Uterus (tissue), 4 donors: ENCODE measurements around the gene EDN3. TPM values are rescaled to one million over a fixed set of nuclear protein-coding genes. Genes with fewer than 3 reads are reported as not detected.
"Not testable (repeated sequence)": the region's sequence is repeated elsewhere in the genome, so short reads cannot be mapped to it uniquely, and the experiment has no call there.

ENCODE experiments used
- DNase-seq, 2 donors: peaks; one replicate each; pipeline ENCODE4 v3.0.0-alpha.2; 2019 to 2020
- H3K27ac ChIP-seq, 2 donors: fragments of 200-600 bp; sonication (generic); 1 replicate in 1 of 2; 2 replicates in 1 of 2; pipeline ENCODE4 v1.5.1; 2016 to 2018
- H3K27me3 ChIP-seq, 2 donors: fragments of 200-600 bp; sonication (generic); one replicate each; pipeline ENCODE4 v1.5.1; 2018 to 2019; ENCODE audit warnings: control low read depth in 1 of 2
- H3K36me3 ChIP-seq, 2 donors: fragments of 200-600 bp; sonication (generic); one replicate each; pipeline ENCODE4 v1.5.1; 2019; ENCODE audit warnings: control low read depth in 1 of 2
- H3K4me1 ChIP-seq, 2 donors: fragments of 200-600 bp; sonication (generic); one replicate each; pipeline ENCODE4 v1.5.1; 2018 to 2019; ENCODE audit warnings: control low read depth in 1 of 2
- H3K4me3 ChIP-seq, 2 donors: fragments of 200-600 bp; sonication (generic); 1 replicate in 1 of 2; 2 replicates in 1 of 2; pipeline ENCODE4 v1.5.1; 2018 to 2019; ENCODE audit warnings: mild to moderate bottlenecking in 1 of 2
- H3K9me3 ChIP-seq, 2 donors: fragments of 200-600 bp; sonication (generic); one replicate each; pipeline ENCODE4 v1.5.1; 2019; ENCODE audit warnings: control low read depth in 1 of 2
- POLR2A ChIP-seq, 2 donors: fragments of 450-650 bp; IDR thresholded peaks; one replicate each; pipeline ENCODE4 v1.6.1; 2016; ENCODE audit warnings: antibody characterized with exemption in 2 of 2, mild to moderate bottlenecking in 1 of 2, moderate library complexity in 1 of 2
- intact Hi-C: fragments of 100-400 bp; cut with DNase I; formaldehyde crosslinking; loops from one replicate; pipeline ENCODE4 v1.15.1; 2023; ENCODE audit warnings: low total_unique reads
- total RNA-seq, 4 donors: library from RNA; depleted of rRNA in 3 of 4; stranded (reverse); fragments of >200 nt in 3 of 4; gene quantifications; one replicate each; pipeline versions ENCODE4 v1.1.0 to v1.2.4, GENCODE V29; 2014 to 2023
- TF ChIP-seq, protein P1 (sequence below), 4 experiments: fragments of 200-600 bp in 2 of 4; fragments of 450-650 bp in 2 of 4; sonication (generic) in 2 of 4; IDR thresholded peaks; one replicate each; pipeline ENCODE4 v1.5.1; 2016 to 2019; ENCODE audit warnings: antibody characterized with exemption in 4 of 4, mild to moderate bottlenecking in 2 of 4, moderate library complexity in 1 of 4
- donor health status: DM: yes; HTN: yes; CAD: no.

EDN3 gene
- total RNA-seq, 4 donors from 2014 or later, result 2.8 to 85.8 TPM; not detected in 2

DNA sequence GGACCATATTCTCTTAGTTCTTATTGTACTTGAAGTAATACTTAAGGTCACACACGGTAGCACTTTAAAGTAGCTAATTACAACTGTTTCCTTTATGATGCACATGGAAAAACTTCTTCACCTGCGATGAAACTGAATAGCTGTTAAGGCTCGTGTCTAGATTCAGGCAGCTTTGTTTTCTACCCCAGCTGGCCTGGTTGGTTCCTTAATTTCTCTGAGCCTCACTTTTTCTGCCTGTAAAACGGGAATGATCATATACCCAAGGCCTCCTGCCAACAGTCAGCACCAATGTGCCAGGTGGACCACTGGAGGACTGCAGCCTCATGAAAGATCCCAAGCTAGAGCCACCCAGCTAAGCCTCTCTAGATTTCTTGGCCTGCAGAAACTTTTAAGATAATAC lies 35.0 kb downstream of the EDN3 start:
- H3K9me3 ChIP-seq, result no peaks in the 10 kb centered on the region
- TF ChIP-seq POLR2A (IDR thresholded peaks at IDR 0.05), result no peak
- TF ChIP-seq, protein P1, sequence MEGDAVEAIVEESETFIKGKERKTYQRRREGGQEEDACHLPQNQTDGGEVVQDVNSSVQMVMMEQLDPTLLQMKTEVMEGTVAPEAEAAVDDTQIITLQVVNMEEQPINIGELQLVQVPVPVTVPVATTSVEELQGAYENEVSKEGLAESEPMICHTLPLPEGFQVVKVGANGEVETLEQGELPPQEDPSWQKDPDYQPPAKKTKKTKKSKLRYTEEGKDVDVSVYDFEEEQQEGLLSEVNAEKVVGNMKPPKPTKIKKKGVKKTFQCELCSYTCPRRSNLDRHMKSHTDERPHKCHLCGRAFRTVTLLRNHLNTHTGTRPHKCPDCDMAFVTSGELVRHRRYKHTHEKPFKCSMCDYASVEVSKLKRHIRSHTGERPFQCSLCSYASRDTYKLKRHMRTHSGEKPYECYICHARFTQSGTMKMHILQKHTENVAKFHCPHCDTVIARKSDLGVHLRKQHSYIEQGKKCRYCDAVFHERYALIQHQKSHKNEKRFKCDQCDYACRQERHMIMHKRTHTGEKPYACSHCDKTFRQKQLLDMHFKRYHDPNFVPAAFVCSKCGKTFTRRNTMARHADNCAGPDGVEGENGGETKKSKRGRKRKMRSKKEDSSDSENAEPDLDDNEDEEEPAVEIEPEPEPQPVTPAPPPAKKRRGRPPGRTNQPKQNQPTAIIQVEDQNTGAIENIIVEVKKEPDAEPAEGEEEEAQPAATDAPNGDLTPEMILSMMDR (IDR thresholded peaks at IDR 0.05), result no peak
- no peaks in the 10 kb centered on the region for H3K36me3 ChIP-seq
- H3K27me3 ChIP-seq, result no peaks in the 10 kb centered on the region
- no peaks in the 10 kb centered on the region for H3K4me1 ChIP-seq
- DNase-seq, result no peak
- H3K4me3 ChIP-seq, result no peak overlapping the region
- no peak overlapping the region for H3K27ac ChIP-seq
- intact Hi-C loops, result no loop called here

DNA sequence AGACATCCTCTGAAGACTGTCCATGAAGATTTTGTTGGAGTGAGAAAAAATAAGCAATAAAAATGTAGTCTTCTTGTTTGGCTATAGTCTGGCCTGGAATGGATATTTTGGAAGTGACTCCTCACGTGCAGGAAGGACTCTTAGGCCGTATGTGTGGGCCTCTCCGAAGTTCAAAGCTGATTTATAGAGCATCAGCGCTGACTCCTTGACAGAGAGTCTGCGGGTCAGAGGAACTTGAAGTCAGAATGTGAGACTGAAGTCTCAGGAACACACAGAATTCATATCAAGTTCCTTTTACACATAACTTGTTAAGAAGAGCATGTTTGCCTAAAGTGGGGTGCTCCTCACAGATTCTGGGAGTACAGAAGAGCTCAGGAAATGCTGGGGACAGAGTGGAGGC lies 36.1 kb downstream of the EDN3 start:
- Histone ChIP-seq H3K36me3 (no peaks in the 10 kb centered on the region), H3K27me3 (no peaks in the 10 kb centered on the region), H3K4me3 (no peak overlapping the region), H3K27ac (no peak overlapping the region), H3K4me1 (no peaks in the 10 kb centered on the region), H3K9me3 (no peaks in the 10 kb centered on the region)
- TF ChIP-seq POLR2A (IDR thresholded peaks at IDR 0.05), result no peak
- TF ChIP-seq, protein P1 (IDR thresholded peaks at IDR 0.05), result no peak
- DNase-seq, result no peak
- intact Hi-C loops, result no loop called here

DNA sequence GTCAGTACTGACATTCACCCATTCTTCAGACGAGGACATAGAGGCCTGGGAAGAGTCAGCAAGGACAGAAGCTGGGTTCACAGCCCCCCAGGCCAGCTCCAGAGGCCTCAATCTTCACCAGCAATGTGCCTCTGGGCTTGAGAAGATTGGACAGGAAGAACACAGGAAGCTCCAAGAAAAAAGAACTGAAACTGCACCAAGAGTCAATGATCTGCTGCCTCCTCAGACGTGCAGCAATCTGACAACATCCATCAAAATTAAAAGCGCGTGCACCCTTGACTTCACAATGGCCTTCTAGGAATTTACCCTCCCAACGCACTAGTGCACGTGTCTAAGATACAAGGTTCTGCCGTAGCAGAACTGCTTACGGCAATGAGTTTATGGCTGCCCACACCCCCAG lies 38.0 kb downstream of the EDN3 start:
- H3K27me3 ChIP-seq, H3K27ac ChIP-seq, intact Hi-C loops, H3K36me3 ChIP-seq, DNase-seq, H3K4me1 ChIP-seq, H3K4me3 ChIP-seq, H3K9me3 ChIP-seq: not testable (repeated sequence)

DNA sequence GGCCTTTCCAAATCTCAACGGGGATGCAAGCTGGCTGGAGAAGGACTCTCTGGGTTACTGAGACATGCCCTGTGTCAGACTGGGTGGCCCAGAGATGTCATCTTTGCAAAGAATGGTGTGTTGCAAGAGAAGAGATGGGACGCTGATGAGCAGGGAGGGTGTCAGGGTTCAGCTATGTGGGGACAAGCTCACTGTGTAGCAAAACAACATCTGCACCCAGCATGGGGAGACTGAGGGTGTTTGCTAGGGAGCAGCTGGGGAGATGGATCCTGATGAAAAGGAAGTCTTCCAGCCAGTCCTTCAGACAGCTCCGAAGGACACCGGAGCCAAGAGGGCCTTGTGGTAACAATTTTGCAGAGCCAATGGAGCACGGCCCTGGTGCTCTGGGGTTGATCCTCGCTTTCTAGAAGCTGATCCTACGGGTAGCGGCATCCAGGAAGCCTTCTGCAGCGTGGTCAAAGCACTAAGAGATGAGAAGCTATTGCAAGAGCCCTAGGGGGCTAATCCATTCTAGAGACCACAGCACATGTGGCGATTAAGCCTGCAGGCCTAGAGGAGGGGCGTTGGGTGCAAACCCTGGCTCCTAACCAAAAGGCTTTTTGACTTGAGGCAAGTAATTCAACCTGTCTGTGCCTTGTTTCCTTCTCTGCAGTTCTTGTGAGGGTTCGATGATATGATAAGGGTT lies 39.9 kb downstream of the EDN3 start:
- DNase-seq, result no peak
- H3K9me3 ChIP-seq, result no peaks in the 10 kb centered on the region
- no peaks in the 10 kb centered on the region for H3K4me1 ChIP-seq
- H3K27ac ChIP-seq, result no peak overlapping the region
- no peak overlapping the region for H3K4me3 ChIP-seq
- intact Hi-C loops, result no loop called here
- TF ChIP-seq POLR2A (IDR thresholded peaks at IDR 0.05), result no peak
- TF ChIP-seq, protein P1 (IDR thresholded peaks at IDR 0.05), result no peak
- H3K27me3 ChIP-seq, result no peaks in the 10 kb centered on the region
- no peaks in the 10 kb centered on the region for H3K36me3 ChIP-seq

DNA sequence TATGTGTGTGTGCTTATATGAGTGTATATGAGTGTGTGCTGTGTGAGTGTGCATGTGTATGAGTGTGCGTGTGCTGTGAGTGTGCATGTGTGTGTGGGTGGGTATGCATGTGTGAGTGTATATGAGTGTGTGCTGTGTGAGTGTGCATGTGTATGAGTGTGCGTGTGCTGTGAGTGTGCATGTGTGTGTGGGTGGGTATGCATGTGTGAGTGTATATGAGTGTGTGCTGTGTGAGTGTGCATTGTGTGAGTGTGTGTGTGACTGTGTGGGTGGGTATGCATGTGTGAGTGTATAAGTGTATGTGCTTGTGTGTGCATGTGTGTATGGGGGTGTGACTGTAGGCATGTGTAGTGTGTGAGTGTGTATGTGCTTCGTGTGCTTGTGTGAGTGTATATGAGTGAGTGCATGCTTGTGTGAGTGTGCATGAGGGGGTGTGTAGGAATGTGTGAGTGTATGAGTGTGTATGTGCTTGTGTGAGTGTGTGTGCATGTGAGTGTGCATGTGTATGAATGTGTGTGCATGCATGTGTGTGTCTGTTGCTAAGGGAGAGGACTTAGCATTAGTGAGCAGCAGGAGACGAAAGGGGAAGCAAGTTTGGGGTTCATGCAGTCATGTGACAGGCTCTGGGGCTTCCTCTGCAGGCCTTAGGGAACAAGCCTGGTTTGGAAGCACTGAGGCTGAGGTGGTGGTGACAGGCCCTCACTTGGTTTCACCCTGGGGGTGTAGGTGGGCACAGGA lies 41.0 kb downstream of the EDN3 start:
- H3K36me3 ChIP-seq, H3K4me1 ChIP-seq, H3K4me3 ChIP-seq, H3K27ac ChIP-seq, H3K27me3 ChIP-seq, H3K9me3 ChIP-seq, DNase-seq, intact Hi-C loops: not testable (repeated sequence)
